Measurements from ENCODE around the gene STX1A. TPM values are rescaled to one million over a fixed set of nuclear protein-coding genes. Genes with fewer than 3 reads are reported as not detected.

Gene STX1A
- total and polyA plus RNA-seq, 2 of the 4 experiments (the other 2 are of a cell fraction), result 9.3 to 22.0 TPM

- Histone ChIP-seq H2BK15ac (ENCODE audit: low read depth, low read length) (no peak overlapping the region), H2AK9ac (replicated peaks; ENCODE audit: low read depth, low read length, poor library complexity) (no peak overlapping the region), H2BK20ac (ENCODE audit: low read depth, low read length) (no peak overlapping the region), H4K91ac (ENCODE audit: insufficient read depth, low read depth, low read length) (no peak overlapping the region), H3K9me1 (ENCODE audit: insufficient read depth, low read length) (0 out of 2 replicates have a peak, but pooled peaks cover 2% of the 10 kb centered on the region), H3K4me3 (ENCODE audit: insufficient read depth, low read depth, low read length) (no peak overlapping the region), H3K9ac (ENCODE audit: low read depth, low read length) (no peak overlapping the region), H3K36me3 (ENCODE audit: control insufficient read depth, insufficient read depth, low read length) (peaks cover 8% of the 10 kb centered on the region; the same call in 1 of the 2 replicates), H4K20me1 (ENCODE audit: insufficient read depth, low read length) (0 out of 2 replicates have a peak, but pooled peaks cover 4% of the 10 kb centered on the region), H3K4ac (ENCODE audit: low read depth, low read length) (no peak overlapping the region), H4K5ac (ENCODE audit: low read depth, low read length) (no peak overlapping the region), H2AK5ac (ENCODE audit: low read depth, low read length) (no peak overlapping the region), H3K56ac (ENCODE audit: extremely low read depth, insufficient read depth, low read length) (no peak overlapping the region), H3K9me3 (ENCODE audit: control insufficient read depth, insufficient read depth, low read length) (no peaks in the 10 kb centered on the region), H3K14ac (replicated peaks; ENCODE audit: low read depth, low read length) (no peak overlapping the region), H3K18ac (ENCODE audit: low read depth, low read length) (no peak overlapping the region), H2BK5ac (ENCODE audit: low read depth, low read length, poor library complexity, severe bottlenecking) (no peak overlapping the region), H3K4me2 (ENCODE audit: low read depth, low read length) (no peak overlapping the region), H4K8ac (ENCODE audit: low read depth in 2 of 2, low read length in 2 of 2) (no peak overlapping the region), H3K23ac (ENCODE audit: low read depth, low read length) (no peak overlapping the region), H3K27me3 (ENCODE audit: control insufficient read depth, insufficient read depth, low read length) (no peaks in the 10 kb centered on the region), H2AFZ (replicated peaks; ENCODE audit: low read length, poor library complexity) (no peak overlapping the region), H3K27ac (ENCODE audit: insufficient read depth, low read length) (no peak overlapping the region), H3K79me1 (ENCODE audit: low read depth in 1 of 2, low read length in 2 of 2) (peaks cover 0 to 9% of the 10 kb centered on the region in 2 experiments; a peak in 2 of 4 replicates), H3K4me1 (ENCODE audit: control insufficient read depth, insufficient read depth, low read length) (no peaks in the 10 kb centered on the region; the same call in 1 of the 2 replicates), H2BK120ac (ENCODE audit: low read depth, low read length) (no peak overlapping the region)
- dilution Hi-C loops (cut with HindIII; ENCODE audit: low sequenced_read_pairs, unreplicated experiment) (no loop called here), intact Hi-C loops (cut with micrococcal nuclease) (no loop called here), in situ Hi-C loops (cut with MboI; ENCODE audit: low sequenced_read_pairs) (no loop called here)
- TF ChIP-seq CHD1 (IDR thresholded peaks at IDR 0.05; ENCODE audit: low read depth, low read length) (no peak), NFE2L2 (IDR thresholded peaks at IDR 0.05; ENCODE audit: low read depth, low read length) (no peak), BHLHE40 (IDR thresholded peaks at IDR 0.05; ENCODE audit: low read depth, low read length) (no peak), CEBPB (IDR thresholded peaks at IDR 0.05; ENCODE audit: low read depth, low read length) (no peak), MXI1 (IDR thresholded peaks at IDR 0.05; ENCODE audit: borderline replicate concordance, low read depth, low read length) (no peak), FOS (IDR thresholded peaks at IDR 0.05; ENCODE audit: low read depth, low read length) (no peak), RCOR1 (IDR thresholded peaks at IDR 0.05; ENCODE audit: insufficient replicate concordance, low read length) (no peak), SMC3 (IDR thresholded peaks at IDR 0.05; ENCODE audit: low read depth, low read length) (no peak), RAD21 (IDR thresholded peaks at IDR 0.05; ENCODE audit: low read length) (no peak), MAZ (IDR thresholded peaks at IDR 0.05; ENCODE audit: borderline replicate concordance, low read depth, low read length) (no peak), USF2 (IDR thresholded peaks at IDR 0.05; ENCODE audit: low read depth, low read length) (no peak), ELK1 (IDR thresholded peaks at IDR 0.05; ENCODE audit: borderline replicate concordance, low read depth, low read length) (no peak), MAFK (IDR thresholded peaks at IDR 0.05; ENCODE audit: low read depth, low read length) (no peak), CTCF (conservative IDR thresholded peaks at IDR 0.05; ENCODE audit: low read depth, low read length) (no peak), RFX5 (IDR thresholded peaks at IDR 0.05; ENCODE audit: low read depth, low read length) (no peak), POLR2A (IDR thresholded peaks at IDR 0.05; ENCODE audit: low read depth, low read length) (no peak)
- ATAC-seq (ENCODE audit: low read depth) (no peak), DNase-seq (no peak)
- ChIA-PET POLR2A (ENCODE audit: unreplicated experiment) (no interaction called here), CTCF (no interaction called here)
- no TSS peak for BruUV-seq (replicated peaks)
- WGBS, 2 experiments (ENCODE audit: extremely low coverage in 2 of 2, insufficient read length in 1 of 2), result no CpG with 5 or more reads among the region's 12 CpGs
These were observed 48.2 kb downstream of the STX1A start for GRCh38 chr7:73671322-73671661.
